ENCODE results near the gene BACH2. TPM values are rescaled to one million over a fixed set of nuclear protein-coding genes. Genes with fewer than 3 reads are reported as not detected.

The BACH2 gene
- total RNA-seq, 1 donor from 2014 or later = 2.1 TPM

- no peak for TF ChIP-seq CTCF (IDR thresholded peaks at IDR 0.05; ENCODE audit: insufficient read depth, low read length, severe bottlenecking)
- H3K4me3 ChIP-seq (ENCODE audit: low read depth, low read length) = no peak overlapping the region
- no peaks in the 10 kb centered on the region for H3K27me3 ChIP-seq (ENCODE audit: control insufficient read depth, insufficient read depth, low read length)
- no peaks in the 10 kb centered on the region for H3K36me3 ChIP-seq (ENCODE audit: control insufficient read depth, insufficient read depth, low read length)
- DNase-seq (ENCODE audit: low read depth) (peak; percentile 26), FAIRE-seq (no peak)
These were observed 341.9 kb downstream of the BACH2 start for GRCh38 chr6:89954721-89955148.

GRCh38 chr6:89952686-89953085 is 344.0 kb downstream of the BACH2 start:
- no peak overlapping the region for H3K4me3 ChIP-seq (ENCODE audit: low read depth, low read length)
- DNase-seq (ENCODE audit: low read depth) (peak; percentile 73), FAIRE-seq (no peak)
- no peaks in the 10 kb centered on the region for H3K27me3 ChIP-seq (ENCODE audit: control insufficient read depth, insufficient read depth, low read length)
- TF ChIP-seq CTCF (IDR thresholded peaks at IDR 0.05; ENCODE audit: insufficient read depth, low read length, severe bottlenecking) = no peak
- H3K36me3 ChIP-seq (ENCODE audit: control insufficient read depth, insufficient read depth, low read length) = no peaks in the 10 kb centered on the region

- Histone ChIP-seq H3K36me3 (ENCODE audit: control insufficient read depth, insufficient read depth, low read length) (no peaks in the 10 kb centered on the region), H3K4me3 (ENCODE audit: low read depth, low read length) (no peak overlapping the region), H3K27me3 (ENCODE audit: control insufficient read depth, insufficient read depth, low read length) (no peaks in the 10 kb centered on the region)
- no peak for TF ChIP-seq CTCF (IDR thresholded peaks at IDR 0.05; ENCODE audit: insufficient read depth, low read length, severe bottlenecking)
- FAIRE-seq (no peak), DNase-seq (ENCODE audit: low read depth) (no peak)
These were observed 344.5 kb downstream of the BACH2 start for GRCh38 chr6:89952105-89952671.

- no peaks in the 10 kb centered on the region for H3K36me3 ChIP-seq (ENCODE audit: control insufficient read depth, insufficient read depth, low read length)
- DNase-seq (ENCODE audit: low read depth) (no peak), FAIRE-seq (no peak)
- TF ChIP-seq CTCF (IDR thresholded peaks at IDR 0.05; ENCODE audit: insufficient read depth, low read length, severe bottlenecking) = no peak
- no peak overlapping the region for H3K4me3 ChIP-seq (ENCODE audit: low read depth, low read length)
- H3K27me3 ChIP-seq (ENCODE audit: control insufficient read depth, insufficient read depth, low read length) = no peaks in the 10 kb centered on the region
These were observed 345.0 kb downstream of the BACH2 start for GRCh38 chr6:89951574-89952104.

GRCh38 chr6:89950879-89951391 is 345.7 kb downstream of the BACH2 start:
- Histone ChIP-seq H3K27me3 (ENCODE audit: control insufficient read depth, insufficient read depth, low read length) (no peaks in the 10 kb centered on the region), H3K4me3 (ENCODE audit: low read depth, low read length) (no peak overlapping the region), H3K36me3 (ENCODE audit: control insufficient read depth, insufficient read depth, low read length) (no peaks in the 10 kb centered on the region)
- FAIRE-seq = peak; percentile 92
- DNase-seq (ENCODE audit: low read depth) = peak; percentile 70
- no peak for TF ChIP-seq CTCF (IDR thresholded peaks at IDR 0.05; ENCODE audit: insufficient read depth, low read length, severe bottlenecking)

- DNase-seq (ENCODE audit: low read depth) (no peak), FAIRE-seq (no peak)
- Histone ChIP-seq H3K36me3 (ENCODE audit: control insufficient read depth, insufficient read depth, low read length) (no peaks in the 10 kb centered on the region), H3K4me3 (ENCODE audit: low read depth, low read length) (no peak overlapping the region), H3K27me3 (ENCODE audit: control insufficient read depth, insufficient read depth, low read length) (no peaks in the 10 kb centered on the region)
- TF ChIP-seq CTCF (IDR thresholded peaks at IDR 0.05; ENCODE audit: insufficient read depth, low read length, severe bottlenecking) = no peak
These were observed 346.2 kb downstream of the BACH2 start for GRCh38 chr6:89950446-89950845.

Data from bronchial epithelial cell (primary cell).